Measurements from ENCODE around the gene HARS1.

DNA sequence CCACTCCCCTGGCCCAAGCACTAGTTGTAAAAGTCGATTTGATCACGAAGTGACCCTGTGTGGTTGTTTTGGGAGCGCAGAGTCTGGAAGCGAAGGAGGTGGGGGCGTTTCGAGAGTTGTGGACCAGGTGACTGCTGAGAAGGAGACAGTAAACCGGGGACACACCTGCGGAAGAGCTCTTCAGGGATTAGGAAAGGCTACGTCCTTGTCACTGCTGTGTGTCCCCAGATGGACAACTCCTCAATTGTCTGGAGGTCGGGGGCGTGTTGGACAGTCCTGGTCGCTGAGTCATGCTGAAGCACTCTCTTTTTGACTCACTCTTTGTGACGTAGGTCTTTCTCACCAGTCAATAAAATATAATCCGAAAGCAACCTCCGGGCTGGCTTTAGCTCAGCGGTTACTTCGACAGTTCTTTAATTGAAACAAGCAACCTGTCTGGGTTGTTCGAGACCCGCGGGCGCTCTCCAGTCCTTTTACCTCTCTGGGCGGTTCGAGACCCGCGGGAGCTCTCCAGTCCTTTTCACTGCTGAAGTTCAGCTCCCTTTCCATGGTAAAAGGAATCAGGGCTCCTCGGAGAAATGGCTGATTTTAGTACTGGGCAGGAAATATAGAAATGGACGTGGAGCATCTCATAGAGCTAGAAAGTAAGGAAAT is 19.9 kb upstream of the HARS1 start:
- peak in 1 of 2 donors; percentile 81 for TF ChIP-seq POLR2A (IDR thresholded peaks at IDR 0.05)
- TF ChIP-seq, protein P1, sequence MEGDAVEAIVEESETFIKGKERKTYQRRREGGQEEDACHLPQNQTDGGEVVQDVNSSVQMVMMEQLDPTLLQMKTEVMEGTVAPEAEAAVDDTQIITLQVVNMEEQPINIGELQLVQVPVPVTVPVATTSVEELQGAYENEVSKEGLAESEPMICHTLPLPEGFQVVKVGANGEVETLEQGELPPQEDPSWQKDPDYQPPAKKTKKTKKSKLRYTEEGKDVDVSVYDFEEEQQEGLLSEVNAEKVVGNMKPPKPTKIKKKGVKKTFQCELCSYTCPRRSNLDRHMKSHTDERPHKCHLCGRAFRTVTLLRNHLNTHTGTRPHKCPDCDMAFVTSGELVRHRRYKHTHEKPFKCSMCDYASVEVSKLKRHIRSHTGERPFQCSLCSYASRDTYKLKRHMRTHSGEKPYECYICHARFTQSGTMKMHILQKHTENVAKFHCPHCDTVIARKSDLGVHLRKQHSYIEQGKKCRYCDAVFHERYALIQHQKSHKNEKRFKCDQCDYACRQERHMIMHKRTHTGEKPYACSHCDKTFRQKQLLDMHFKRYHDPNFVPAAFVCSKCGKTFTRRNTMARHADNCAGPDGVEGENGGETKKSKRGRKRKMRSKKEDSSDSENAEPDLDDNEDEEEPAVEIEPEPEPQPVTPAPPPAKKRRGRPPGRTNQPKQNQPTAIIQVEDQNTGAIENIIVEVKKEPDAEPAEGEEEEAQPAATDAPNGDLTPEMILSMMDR (IDR thresholded peaks at IDR 0.05): no peak
